ENCODE results near the gene ADGRL1. TPM values are rescaled to one million over a fixed set of nuclear protein-coding genes. Genes with fewer than 3 reads are reported as not detected.
"Not testable (repeated sequence)": the region's sequence is repeated elsewhere in the genome, so short reads cannot be mapped to it uniquely, and the experiment has no call there.

Gene ADGRL1
- total RNA-seq, 2 donors from 2014 or later, result 15.4 to 15.7 TPM

- no peaks in the 10 kb centered on the region for H3K27me3 ChIP-seq (replicated peaks; ENCODE audit: insufficient read depth)
- no peak for DNase-seq (ENCODE audit: low spot score)
- H3K27ac ChIP-seq, result no peak overlapping the region
- no peaks in the 10 kb centered on the region for H3K9me3 ChIP-seq
- ATAC-seq (ENCODE audit: insufficient number of reproducible peaks, low FRiP score, low read depth), result peak; percentile 56
- TF ChIP-seq, protein P1, sequence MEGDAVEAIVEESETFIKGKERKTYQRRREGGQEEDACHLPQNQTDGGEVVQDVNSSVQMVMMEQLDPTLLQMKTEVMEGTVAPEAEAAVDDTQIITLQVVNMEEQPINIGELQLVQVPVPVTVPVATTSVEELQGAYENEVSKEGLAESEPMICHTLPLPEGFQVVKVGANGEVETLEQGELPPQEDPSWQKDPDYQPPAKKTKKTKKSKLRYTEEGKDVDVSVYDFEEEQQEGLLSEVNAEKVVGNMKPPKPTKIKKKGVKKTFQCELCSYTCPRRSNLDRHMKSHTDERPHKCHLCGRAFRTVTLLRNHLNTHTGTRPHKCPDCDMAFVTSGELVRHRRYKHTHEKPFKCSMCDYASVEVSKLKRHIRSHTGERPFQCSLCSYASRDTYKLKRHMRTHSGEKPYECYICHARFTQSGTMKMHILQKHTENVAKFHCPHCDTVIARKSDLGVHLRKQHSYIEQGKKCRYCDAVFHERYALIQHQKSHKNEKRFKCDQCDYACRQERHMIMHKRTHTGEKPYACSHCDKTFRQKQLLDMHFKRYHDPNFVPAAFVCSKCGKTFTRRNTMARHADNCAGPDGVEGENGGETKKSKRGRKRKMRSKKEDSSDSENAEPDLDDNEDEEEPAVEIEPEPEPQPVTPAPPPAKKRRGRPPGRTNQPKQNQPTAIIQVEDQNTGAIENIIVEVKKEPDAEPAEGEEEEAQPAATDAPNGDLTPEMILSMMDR (IDR thresholded peaks at IDR 0.05), result no peak
- H3K36me3 ChIP-seq, result no peaks in the 10 kb centered on the region
- peak overlapping the region; percentile 85 for H3K4me3 ChIP-seq
- H3K4me1 ChIP-seq (ENCODE audit: control insufficient read depth in 1 of 2, low read depth in 2 of 2), result peaks cover 0 to 19% of the 10 kb centered on the region in 2 donors
Measured at GRCh38 chr19:14248578-14249011, 42.6 kb upstream of the ADGRL1 start.

DNA sequence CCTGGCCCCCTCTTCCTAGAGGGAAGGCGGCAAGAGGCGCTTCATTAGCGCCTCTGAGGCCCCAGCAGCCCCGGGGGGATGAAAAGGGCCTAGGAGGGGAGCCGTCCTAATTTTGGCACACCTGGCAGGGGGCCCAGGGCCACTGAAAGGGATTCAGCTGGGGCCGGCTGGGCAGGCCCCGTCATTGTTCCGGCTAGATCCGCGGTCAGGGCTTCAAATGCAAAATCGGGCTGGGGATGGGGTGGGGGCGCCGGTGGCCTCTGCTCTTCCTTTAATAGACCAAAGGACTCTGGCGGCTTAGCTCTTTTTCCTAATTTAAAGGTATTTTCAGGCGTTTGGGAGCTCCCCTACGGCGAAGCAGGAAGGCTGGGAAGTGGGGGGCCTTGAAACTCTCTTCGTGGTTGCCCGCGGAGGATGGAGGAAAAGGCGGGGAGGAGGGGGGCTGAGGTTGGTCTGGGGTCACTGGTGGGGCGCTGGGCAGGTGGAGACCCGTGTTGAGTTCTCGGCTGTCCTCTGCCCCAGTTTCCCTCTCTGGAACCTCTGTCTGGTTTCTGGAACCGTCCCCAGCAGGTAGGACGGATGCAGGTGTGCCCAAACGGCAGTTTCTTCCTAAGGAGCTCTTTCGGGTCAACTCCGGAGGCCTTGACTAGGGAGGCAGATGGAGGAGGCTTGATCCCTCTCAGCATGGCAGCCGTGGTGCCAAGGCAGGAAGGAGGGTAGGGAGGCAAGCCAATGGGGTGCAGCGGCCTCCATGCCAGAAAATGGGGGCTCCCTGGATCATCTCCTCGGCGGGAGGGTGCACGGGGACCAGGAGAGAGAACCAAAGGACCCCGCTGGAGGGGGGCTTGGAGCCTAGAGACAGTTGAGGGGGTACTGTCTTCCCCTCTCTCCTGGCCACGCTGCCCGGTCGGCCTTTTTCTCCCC, 41.8 kb upstream of the ADGRL1 start:
- ATAC-seq (ENCODE audit: insufficient number of reproducible peaks, low FRiP score, low read depth); H3K36me3 ChIP-seq; H3K9me3 ChIP-seq; H3K27ac ChIP-seq; DNase-seq (ENCODE audit: low spot score); H3K27me3 ChIP-seq (replicated peaks; ENCODE audit: insufficient read depth): not testable (repeated sequence)
- Histone ChIP-seq H3K4me1 (ENCODE audit: control insufficient read depth in 1 of 2, low read depth in 2 of 2) (peaks cover 0 to 19% of the 10 kb centered on the region in 2 donors), H3K4me3 (peak overlapping the region; percentile 85)

DNA sequence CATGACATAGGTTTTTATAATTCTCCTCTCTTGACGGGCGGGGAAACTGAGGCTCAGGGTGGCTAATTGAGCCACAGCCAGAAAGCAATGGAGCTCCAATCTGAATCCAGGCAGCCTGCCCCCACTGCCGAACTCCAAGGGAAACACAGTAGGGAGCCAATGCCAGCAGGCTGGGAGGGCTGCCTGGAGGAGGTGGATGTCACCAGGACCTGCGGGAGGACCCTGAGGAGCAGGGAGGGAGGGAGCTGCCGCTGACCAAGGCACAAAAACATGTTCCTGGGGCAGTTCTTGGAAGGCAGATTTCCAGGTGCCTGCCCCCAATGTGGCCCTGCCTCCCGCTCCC, 41.2 kb upstream of the ADGRL1 start:
- not testable (repeated sequence) for H3K27me3 ChIP-seq (replicated peaks; ENCODE audit: insufficient read depth); H3K36me3 ChIP-seq; H3K9me3 ChIP-seq; ATAC-seq (ENCODE audit: insufficient number of reproducible peaks, low FRiP score, low read depth); DNase-seq (ENCODE audit: low spot score); H3K27ac ChIP-seq
- Histone ChIP-seq H3K4me3 (peak overlapping the region; percentile 85), H3K4me1 (ENCODE audit: control insufficient read depth in 1 of 2, low read depth in 2 of 2) (peaks cover 0 to 19% of the 10 kb centered on the region in 2 donors)

- not testable (repeated sequence) for H3K27me3 ChIP-seq (replicated peaks; ENCODE audit: insufficient read depth); H3K36me3 ChIP-seq; H3K9me3 ChIP-seq; DNase-seq (ENCODE audit: low spot score); H3K27ac ChIP-seq; ATAC-seq (ENCODE audit: insufficient number of reproducible peaks, low FRiP score, low read depth); H3K4me3 ChIP-seq
- peaks cover 0 to 17% of the 10 kb centered on the region in 2 donors for H3K4me1 ChIP-seq (ENCODE audit: control insufficient read depth in 1 of 2, low read depth in 2 of 2)
Measured at GRCh38 chr19:14244393-14244792, 38.4 kb upstream of the ADGRL1 start.

GRCh38 chr19:14243718-14244117, 37.7 kb upstream of the ADGRL1 start:
- H3K4me1 ChIP-seq (ENCODE audit: control insufficient read depth in 1 of 2, low read depth in 2 of 2), result peaks cover 0 to 10% of the 10 kb centered on the region in 2 donors
- not testable (repeated sequence) for DNase-seq (ENCODE audit: low spot score); H3K9me3 ChIP-seq; H3K4me3 ChIP-seq; H3K27me3 ChIP-seq (replicated peaks; ENCODE audit: insufficient read depth); H3K27ac ChIP-seq; ATAC-seq (ENCODE audit: insufficient number of reproducible peaks, low FRiP score, low read depth); H3K36me3 ChIP-seq

GRCh38 chr19:14237014-14237941, 31.3 kb upstream of the ADGRL1 start:
- Histone ChIP-seq H3K4me3 (no peak overlapping the region), H3K36me3 (no peaks in the 10 kb centered on the region), H3K9me3 (no peaks in the 10 kb centered on the region), H3K27me3 (replicated peaks; ENCODE audit: insufficient read depth) (no peaks in the 10 kb centered on the region), H3K4me1 (ENCODE audit: control insufficient read depth in 1 of 2, low read depth in 2 of 2) (no peaks in the 10 kb centered on the region), H3K27ac (no peak overlapping the region)
- no peak for DNase-seq (ENCODE audit: low spot score)
- ATAC-seq (ENCODE audit: insufficient number of reproducible peaks, low FRiP score, low read depth), result no peak
- TF ChIP-seq, protein P1 (IDR thresholded peaks at IDR 0.05), result no peak

GRCh38 chr19:14232945-14233344, 27.0 kb upstream of the ADGRL1 start:
- H3K9me3 ChIP-seq; ATAC-seq (ENCODE audit: insufficient number of reproducible peaks, low FRiP score, low read depth); DNase-seq (ENCODE audit: low spot score): not testable (repeated sequence)

GRCh38 chr19:14228446-14229071, 22.6 kb upstream of the ADGRL1 start:
- H3K36me3 ChIP-seq; H3K4me1 ChIP-seq (ENCODE audit: control insufficient read depth in 1 of 2, low read depth in 2 of 2); DNase-seq (ENCODE audit: low spot score); H3K27me3 ChIP-seq (replicated peaks; ENCODE audit: insufficient read depth); ATAC-seq (ENCODE audit: insufficient number of reproducible peaks, low FRiP score, low read depth); H3K4me3 ChIP-seq; H3K27ac ChIP-seq; H3K9me3 ChIP-seq: not testable (repeated sequence)

More at GRCh38 chr19:14232945-14233344, 27.0 kb upstream of the ADGRL1 start:
- not testable (repeated sequence) for H3K27me3 ChIP-seq (replicated peaks; ENCODE audit: insufficient read depth); H3K4me1 ChIP-seq (ENCODE audit: control insufficient read depth in 1 of 2, low read depth in 2 of 2); H3K36me3 ChIP-seq; H3K4me3 ChIP-seq; H3K27ac ChIP-seq

GRCh38 chr19:14226498-14226897, 20.5 kb upstream of the ADGRL1 start:
- H3K27ac ChIP-seq; ATAC-seq (ENCODE audit: insufficient number of reproducible peaks, low FRiP score, low read depth); DNase-seq (ENCODE audit: low spot score): not testable (repeated sequence)

More at GRCh38 chr19:14226498-14226897, 20.5 kb upstream of the ADGRL1 start:
- not testable (repeated sequence) for H3K36me3 ChIP-seq; H3K4me1 ChIP-seq (ENCODE audit: control insufficient read depth in 1 of 2, low read depth in 2 of 2); H3K4me3 ChIP-seq; H3K27me3 ChIP-seq (replicated peaks; ENCODE audit: insufficient read depth); H3K9me3 ChIP-seq
